SK-N-SH (cell line): Measurements from ENCODE around the gene OR10G7.

ENCODE experiments used
- EZH2phosphoT487 ChIP-seq: fragments of 200-600 bp; sonication (generic); IDR thresholded peaks from 2 replicates; pipeline ENCODE4 v1.6.1; 2017; ENCODE audit warnings: low read depth, mixed run types, mild to moderate bottlenecking, antibody characterized with exemption, moderate library complexity, borderline replicate concordance
- FOXJ3 ChIP-seq: sonication (generic); formaldehyde crosslinking; IDR thresholded peaks from 2 replicates; pipeline ENCODE4 v1.5.1; 2020; ENCODE audit warnings: mild to moderate bottlenecking, missing genetic modification reagents
- GATA2 ChIP-seq: sonication (generic); formaldehyde crosslinking; IDR thresholded peaks from 2 replicates; pipeline ENCODE4 v1.5.0; 2020; ENCODE audit warnings: mild to moderate bottlenecking, missing genetic modification reagents
- JUND ChIP-seq: IDR thresholded peaks from 2 replicates; pipeline ENCODE4 v1.4.0; 2012
- MAX ChIP-seq: IDR thresholded peaks from 2 replicates; pipeline ENCODE4 v1.4.0; 2012; ENCODE audit warnings: low read depth
- NFIC ChIP-seq: IDR thresholded peaks from 2 replicates; pipeline ENCODE4 v1.4.0; 2012; ENCODE audit warnings: borderline replicate concordance
- POLR2AphosphoS5 ChIP-seq: IDR thresholded peaks from 2 replicates; pipeline ENCODE4 v1.6.1; 2012; ENCODE audit warnings: low read depth, low read length
- RCOR1 ChIP-seq: fragments of 150-350 bp; IDR thresholded peaks from 2 replicates; pipeline ENCODE4 v1.6.1; 2017; ENCODE audit warnings: antibody characterized with exemption, low read length
- YY1 ChIP-seq: IDR thresholded peaks from 2 replicates; pipeline ENCODE4 v1.4.0; 2012; ENCODE audit warnings: low read depth, mild to moderate bottlenecking
- TF ChIP-seq, protein P1 (sequence below): fragments of 200-600 bp; sonication (generic); IDR thresholded peaks from 2 replicates; pipeline ENCODE4 v1.6.1; 2017; ENCODE audit warnings: antibody characterized with exemption, mild to moderate bottlenecking, moderate library complexity
- TF ChIP-seq, protein P2 (sequence below): IDR thresholded peaks from 2 replicates; pipeline ENCODE4 v1.4.0; 2012; ENCODE audit warnings: low read depth, borderline replicate concordance
- TF ChIP-seq, protein P3 (sequence below): fragments of 150-350 bp; IDR thresholded peaks from 2 replicates; pipeline ENCODE4 v1.6.1; 2017; ENCODE audit warnings: antibody characterized with exemption, low read length, low read depth, borderline replicate concordance

DNA sequence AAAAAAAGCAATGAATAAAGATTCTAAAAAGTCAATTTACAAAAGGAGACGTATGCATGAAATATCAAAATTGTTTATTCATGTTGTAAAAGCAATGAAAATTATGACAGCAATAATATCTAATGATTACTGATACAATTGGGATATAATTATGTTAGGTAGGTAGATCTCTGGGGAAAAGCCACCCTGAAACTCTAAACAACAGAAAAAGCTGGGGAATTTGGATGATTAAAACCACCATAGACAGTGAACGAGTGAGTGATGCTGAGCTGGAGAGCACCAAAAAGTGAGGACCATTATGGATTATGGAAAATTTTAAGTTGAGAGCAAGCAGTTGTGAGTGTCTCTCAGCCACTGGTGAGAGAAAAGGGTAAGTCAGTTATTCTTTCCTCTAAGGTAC lies 14.6 kb downstream of the OR10G7 start, which contains the start of gene OR10G8:
- TF ChIP-seq, protein P1, sequence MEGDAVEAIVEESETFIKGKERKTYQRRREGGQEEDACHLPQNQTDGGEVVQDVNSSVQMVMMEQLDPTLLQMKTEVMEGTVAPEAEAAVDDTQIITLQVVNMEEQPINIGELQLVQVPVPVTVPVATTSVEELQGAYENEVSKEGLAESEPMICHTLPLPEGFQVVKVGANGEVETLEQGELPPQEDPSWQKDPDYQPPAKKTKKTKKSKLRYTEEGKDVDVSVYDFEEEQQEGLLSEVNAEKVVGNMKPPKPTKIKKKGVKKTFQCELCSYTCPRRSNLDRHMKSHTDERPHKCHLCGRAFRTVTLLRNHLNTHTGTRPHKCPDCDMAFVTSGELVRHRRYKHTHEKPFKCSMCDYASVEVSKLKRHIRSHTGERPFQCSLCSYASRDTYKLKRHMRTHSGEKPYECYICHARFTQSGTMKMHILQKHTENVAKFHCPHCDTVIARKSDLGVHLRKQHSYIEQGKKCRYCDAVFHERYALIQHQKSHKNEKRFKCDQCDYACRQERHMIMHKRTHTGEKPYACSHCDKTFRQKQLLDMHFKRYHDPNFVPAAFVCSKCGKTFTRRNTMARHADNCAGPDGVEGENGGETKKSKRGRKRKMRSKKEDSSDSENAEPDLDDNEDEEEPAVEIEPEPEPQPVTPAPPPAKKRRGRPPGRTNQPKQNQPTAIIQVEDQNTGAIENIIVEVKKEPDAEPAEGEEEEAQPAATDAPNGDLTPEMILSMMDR = no peak
- TF ChIP-seq POLR2AphosphoS5 (no peak), MAX (no peak), EZH2phosphoT487 (no peak), FOXJ3 (CRISPR knock-in tag) (no peak), JUND (no peak), RCOR1 (no peak), NFIC (no peak), GATA2 (CRISPR knock-in tag) (no peak), YY1 (no peak)
- TF ChIP-seq, protein P2, sequence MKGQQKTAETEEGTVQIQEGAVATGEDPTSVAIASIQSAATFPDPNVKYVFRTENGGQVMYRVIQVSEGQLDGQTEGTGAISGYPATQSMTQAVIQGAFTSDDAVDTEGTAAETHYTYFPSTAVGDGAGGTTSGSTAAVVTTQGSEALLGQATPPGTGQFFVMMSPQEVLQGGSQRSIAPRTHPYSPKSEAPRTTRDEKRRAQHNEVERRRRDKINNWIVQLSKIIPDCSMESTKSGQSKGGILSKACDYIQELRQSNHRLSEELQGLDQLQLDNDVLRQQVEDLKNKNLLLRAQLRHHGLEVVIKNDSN = no peak
- TF ChIP-seq, protein P3, sequence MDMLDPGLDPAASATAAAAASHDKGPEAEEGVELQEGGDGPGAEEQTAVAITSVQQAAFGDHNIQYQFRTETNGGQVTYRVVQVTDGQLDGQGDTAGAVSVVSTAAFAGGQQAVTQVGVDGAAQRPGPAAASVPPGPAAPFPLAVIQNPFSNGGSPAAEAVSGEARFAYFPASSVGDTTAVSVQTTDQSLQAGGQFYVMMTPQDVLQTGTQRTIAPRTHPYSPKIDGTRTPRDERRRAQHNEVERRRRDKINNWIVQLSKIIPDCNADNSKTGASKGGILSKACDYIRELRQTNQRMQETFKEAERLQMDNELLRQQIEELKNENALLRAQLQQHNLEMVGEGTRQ = no peak
